SK-N-SH (cell line): ENCODE results near the gene CHID1.

Experiments used
- CHD2 ChIP-seq: fragments of 150-350 bp; IDR thresholded peaks from 2 replicates; pipeline ENCODE4 v1.6.1; 2018; ENCODE audit warnings: low read length; ENCODE audit not compliant: partially characterized antibody
- EZH2phosphoT487 ChIP-seq: fragments of 200-600 bp; sonication (generic); IDR thresholded peaks from 2 replicates; pipeline ENCODE4 v1.6.1; 2017; ENCODE audit warnings: low read depth, mixed run types, mild to moderate bottlenecking, antibody characterized with exemption, moderate library complexity, borderline replicate concordance
- FOSL2 ChIP-seq: IDR thresholded peaks from 2 replicates; pipeline ENCODE4 v1.4.0; 2012; ENCODE audit warnings: low read depth, mild to moderate bottlenecking, moderate library complexity, borderline replicate concordance
- GABPA ChIP-seq: IDR thresholded peaks from 2 replicates; pipeline ENCODE4 v1.4.0; 2012; ENCODE audit warnings: low read depth, mild to moderate bottlenecking
- POLR2AphosphoS5 ChIP-seq: IDR thresholded peaks from 2 replicates; pipeline ENCODE4 v1.6.1; 2012; ENCODE audit warnings: low read depth, low read length
- RAD21 ChIP-seq: IDR thresholded peaks from 2 replicates; pipeline ENCODE4 v1.6.1; 2012; ENCODE audit warnings: mild to moderate bottlenecking, low read length
- RCOR1 ChIP-seq: fragments of 150-350 bp; IDR thresholded peaks from 2 replicates; pipeline ENCODE4 v1.6.1; 2017; ENCODE audit warnings: antibody characterized with exemption, low read length
- SIN3A ChIP-seq: IDR thresholded peaks from 2 replicates; pipeline ENCODE4 v1.6.1; 2012; ENCODE audit warnings: low read depth, mild to moderate bottlenecking, low read length, moderate library complexity, borderline replicate concordance
- TAF1 ChIP-seq: IDR thresholded peaks from 2 replicates; pipeline ENCODE4 v1.6.1; 2012; ENCODE audit warnings: low read depth, mild to moderate bottlenecking, low read length, moderate library complexity, borderline replicate concordance
- TF ChIP-seq, protein P1 (sequence below): fragments of 200-600 bp; sonication (generic); IDR thresholded peaks from 2 replicates; pipeline ENCODE4 v1.6.1; 2017; ENCODE audit warnings: antibody characterized with exemption, mild to moderate bottlenecking, moderate library complexity
- TF ChIP-seq, protein P2 (sequence below): fragments of 150-350 bp; IDR thresholded peaks from 2 replicates; pipeline ENCODE4 v1.6.1; 2017; ENCODE audit warnings: antibody characterized with exemption, low read length, low read depth, borderline replicate concordance

DNA sequence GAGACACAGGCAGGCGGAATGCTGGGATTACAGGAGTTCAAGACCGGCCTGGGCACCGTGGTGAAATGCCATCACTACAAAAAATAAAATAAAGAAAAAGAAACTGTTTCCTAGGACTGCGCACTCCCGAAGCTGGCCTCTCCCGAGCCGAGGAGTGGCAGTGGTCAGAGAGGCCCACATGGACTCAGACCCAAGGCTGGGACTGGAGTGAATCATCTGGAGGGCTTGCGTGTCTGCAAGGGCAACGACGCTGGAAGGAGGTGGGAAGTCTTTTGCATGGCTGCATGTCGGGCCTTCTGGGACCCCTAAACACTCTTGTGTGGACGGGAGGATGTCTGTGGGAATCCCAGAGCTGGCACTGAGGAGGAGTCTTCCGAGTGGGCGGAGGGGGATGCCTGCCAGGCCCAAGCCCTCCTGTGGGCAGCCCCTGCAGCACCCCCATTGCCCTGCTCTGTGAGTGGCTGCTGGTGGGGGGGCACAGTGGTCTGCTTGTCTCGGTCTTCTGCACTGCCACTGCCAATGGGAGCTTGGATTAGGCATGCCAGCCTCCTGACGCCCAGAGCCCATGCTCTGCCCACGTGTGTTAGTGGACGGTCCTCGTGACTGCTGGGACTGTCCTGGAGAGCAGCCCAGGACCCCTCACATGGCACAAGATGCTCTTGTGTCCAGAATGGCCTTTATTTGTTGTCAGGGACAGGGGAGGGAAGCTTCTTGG lies 13.2 kb upstream of the CHID1 start:
- no peak for TF ChIP-seq SIN3A
- TF ChIP-seq, protein P1, sequence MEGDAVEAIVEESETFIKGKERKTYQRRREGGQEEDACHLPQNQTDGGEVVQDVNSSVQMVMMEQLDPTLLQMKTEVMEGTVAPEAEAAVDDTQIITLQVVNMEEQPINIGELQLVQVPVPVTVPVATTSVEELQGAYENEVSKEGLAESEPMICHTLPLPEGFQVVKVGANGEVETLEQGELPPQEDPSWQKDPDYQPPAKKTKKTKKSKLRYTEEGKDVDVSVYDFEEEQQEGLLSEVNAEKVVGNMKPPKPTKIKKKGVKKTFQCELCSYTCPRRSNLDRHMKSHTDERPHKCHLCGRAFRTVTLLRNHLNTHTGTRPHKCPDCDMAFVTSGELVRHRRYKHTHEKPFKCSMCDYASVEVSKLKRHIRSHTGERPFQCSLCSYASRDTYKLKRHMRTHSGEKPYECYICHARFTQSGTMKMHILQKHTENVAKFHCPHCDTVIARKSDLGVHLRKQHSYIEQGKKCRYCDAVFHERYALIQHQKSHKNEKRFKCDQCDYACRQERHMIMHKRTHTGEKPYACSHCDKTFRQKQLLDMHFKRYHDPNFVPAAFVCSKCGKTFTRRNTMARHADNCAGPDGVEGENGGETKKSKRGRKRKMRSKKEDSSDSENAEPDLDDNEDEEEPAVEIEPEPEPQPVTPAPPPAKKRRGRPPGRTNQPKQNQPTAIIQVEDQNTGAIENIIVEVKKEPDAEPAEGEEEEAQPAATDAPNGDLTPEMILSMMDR: no peak
- TF ChIP-seq EZH2phosphoT487: no peak
- no peak for TF ChIP-seq CHD2
- TF ChIP-seq, protein P2, sequence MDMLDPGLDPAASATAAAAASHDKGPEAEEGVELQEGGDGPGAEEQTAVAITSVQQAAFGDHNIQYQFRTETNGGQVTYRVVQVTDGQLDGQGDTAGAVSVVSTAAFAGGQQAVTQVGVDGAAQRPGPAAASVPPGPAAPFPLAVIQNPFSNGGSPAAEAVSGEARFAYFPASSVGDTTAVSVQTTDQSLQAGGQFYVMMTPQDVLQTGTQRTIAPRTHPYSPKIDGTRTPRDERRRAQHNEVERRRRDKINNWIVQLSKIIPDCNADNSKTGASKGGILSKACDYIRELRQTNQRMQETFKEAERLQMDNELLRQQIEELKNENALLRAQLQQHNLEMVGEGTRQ: no peak
- TF ChIP-seq RCOR1: no peak
- no peak for TF ChIP-seq FOSL2
- TF ChIP-seq TAF1: no peak
- no peak for TF ChIP-seq RAD21
- no peak for TF ChIP-seq GABPA
- TF ChIP-seq POLR2AphosphoS5: no peak
